Keratinocyte (primary cell): ENCODE measurements around the gene FLAD1. TPM values are rescaled to one million over a fixed set of nuclear protein-coding genes. Genes with fewer than 3 reads are reported as not detected.

Experiments used
- DNase-seq: peaks from one replicate; pipeline ENCODE4 v3.0.0-alpha.2; 2011; ENCODE audit warnings: low read depth, missing footprints, low spot score
- FAIRE-seq: peaks from 2 replicates; lab custom pipeline; 2011; peaks lifted over from hg19 to GRCh38; lab: Jason Lieb, UNC
- H2AFZ ChIP-seq: 2 replicates; pipeline ENCODE4 v1.6.0; 2012; ENCODE audit warnings: low read length, control low read depth, inconsistent platforms; ENCODE audit not compliant: control insufficient read depth
- H3K27ac ChIP-seq: 2 replicates; pipeline ENCODE4 v1.5.1; 2011; ENCODE audit warnings: low read length; ENCODE audit not compliant: control insufficient read depth, insufficient read depth
- H3K27me3 ChIP-seq: 3 replicates; pipeline ENCODE4 v1.6.0; 2011; ENCODE audit warnings: low read length; ENCODE audit not compliant: control insufficient read depth, insufficient read depth; ENCODE audit errors: extremely low read depth
- H3K36me3 ChIP-seq, 2 experiments: 2 replicates in 1 of 2; 3 replicates in 1 of 2; pipeline ENCODE4 v1.5.1; 2011; ENCODE audit warnings: low read length in 2 of 2, mild to moderate bottlenecking in 1 of 2; ENCODE audit not compliant: control insufficient read depth in 2 of 2, insufficient read depth in 2 of 2; ENCODE audit errors: extremely low read depth in 1 of 2
- H3K4me1 ChIP-seq: 3 replicates; pipeline ENCODE4 v1.5.1; 2011; ENCODE audit warnings: low read length; ENCODE audit not compliant: control insufficient read depth, insufficient read depth; ENCODE audit errors: extremely low read depth
- H3K4me2 ChIP-seq: 3 replicates; pipeline ENCODE4 v1.6.0; 2011; ENCODE audit warnings: low read depth, low read length; ENCODE audit not compliant: control insufficient read depth, insufficient read depth; ENCODE audit errors: extremely low read depth
- H3K4me3 ChIP-seq, 3 experiments: fragments of 200-600 bp in 1 of 3; sonication (generic) in 1 of 3; 2 replicates in 2 of 3; 3 replicates in 1 of 3; pipeline ENCODE4 v1.5.1; 2011 to 2016; ENCODE audit warnings: low read length in 3 of 3, mild to moderate bottlenecking in 3 of 3, control low read depth in 2 of 3, inconsistent platforms in 1 of 3, low read depth in 1 of 3, mixed read lengths in 1 of 3, mixed run types in 1 of 3, moderate library complexity in 1 of 3; ENCODE audit not compliant: control insufficient read depth in 2 of 3, insufficient read depth in 2 of 3; ENCODE audit errors: extremely low read depth in 1 of 3
- H3K79me2 ChIP-seq: 2 replicates; pipeline ENCODE4 v1.6.0; 2012; ENCODE audit warnings: low read length; ENCODE audit not compliant: control insufficient read depth, insufficient read depth
- H3K9ac ChIP-seq: 3 replicates; pipeline ENCODE4 v1.6.0; 2011; ENCODE audit warnings: low read length; ENCODE audit not compliant: control insufficient read depth, insufficient read depth; ENCODE audit errors: extremely low read depth
- H3K9me1 ChIP-seq: 3 replicates; pipeline ENCODE4 v1.6.0; 2011; ENCODE audit warnings: low read length; ENCODE audit not compliant: control insufficient read depth, insufficient read depth; ENCODE audit errors: extremely low read depth
- H3K9me3 ChIP-seq: 2 replicates; pipeline ENCODE4 v1.5.1; 2012; ENCODE audit warnings: low read depth, low read length; ENCODE audit not compliant: control insufficient read depth
- H4K20me1 ChIP-seq: 3 replicates; pipeline ENCODE4 v1.6.0; 2011; ENCODE audit warnings: low read length; ENCODE audit not compliant: control insufficient read depth, insufficient read depth; ENCODE audit errors: extremely low read depth
- CTCF ChIP-seq, 3 experiments: IDR thresholded peaks in 1 of 3; conservative IDR thresholded peaks in 1 of 3; optimal IDR thresholded peaks in 1 of 3; 2 replicates in 2 of 3; 3 replicates in 1 of 3; pipeline versions ENCODE3 to v1.5.1; 2011; ENCODE audit warnings: low read length in 3 of 3, mild to moderate bottlenecking in 3 of 3, moderate library complexity in 2 of 3, control low read depth in 1 of 3, inconsistent platforms in 1 of 3; ENCODE audit not compliant: insufficient read depth in 2 of 3; ENCODE audit errors: extremely low read depth in 1 of 3
- EZH2 ChIP-seq: IDR thresholded peaks from one replicate; pipeline ENCODE4 v1.6.1; 2012; ENCODE audit warnings: inconsistent platforms, mild to moderate bottlenecking, low read length, moderate library complexity
- dilution Hi-C: fragments of 300-500 bp; cut with MboI; formaldehyde crosslinking; loops from one replicate; pipeline ENCODE4 v1.7.0; 2020; ENCODE audit warnings: low sequenced_read_pairs; ENCODE audit not compliant: extremely low pct_ligation_motif_present
- polyA plus RNA-seq, 5 experiments: library from polyadenylated mRNA; depleted of rRNA in 3 of 5; stranded (reverse) in 3 of 5; stranded (forward) in 1 of 5; unstranded in 1 of 5; fragments of >200 nt; gene quantifications; 1 replicate in 1 of 5; 2 replicates in 3 of 5; 3 replicates in 1 of 5; pipeline versions ENCODE4 v1.2.1 to v1.2.3, GENCODE V29; 2011 to 2012; ENCODE audit warnings: missing spikeins in 2 of 5, low read depth in 1 of 5, low replicate concordance in 1 of 5

The FLAD1 gene
- polyA plus RNA-seq, 1 donor (not counting 4 experiments of a cell fraction or from before 2014, with no cell fraction given), result 51.4 TPM

- H2AFZ ChIP-seq, result no peak overlapping the region
- FAIRE-seq, result peak; percentile 52
- TF ChIP-seq EZH2, result no peak
- no peak for TF ChIP-seq CTCF (optimal IDR thresholded peaks at IDR 0.05 in 1 of 3, IDR thresholded peaks at IDR 0.05 in 1 of 3, conservative IDR thresholded peaks at IDR 0.05 in 1 of 3; ENCODE audit: extremely low read depth in 1 of 3, insufficient read depth in 2 of 3, low read length in 3 of 3)
Measured at GRCh38 chr1:154972517-154973343, 10.4 kb upstream of the FLAD1 start.

GRCh38 chr1:154973344-154974101, 9.6 kb upstream of the FLAD1 start:
- peak overlapping the region; percentile 99 for H3K27ac ChIP-seq
- no peaks in the 10 kb centered on the region for H3K9me3 ChIP-seq
- no peaks in the 10 kb centered on the region for H3K27me3 ChIP-seq
- H3K4me3 ChIP-seq, result peak overlapping the region; percentile 57 to 79 (median 75)
- H3K4me1 ChIP-seq, result peaks cover 47% of the 10 kb centered on the region
- TF ChIP-seq EZH2 (no peak), CTCF (optimal IDR thresholded peaks at IDR 0.05 in 1 of 3, IDR thresholded peaks at IDR 0.05 in 1 of 3, conservative IDR thresholded peaks at IDR 0.05 in 1 of 3; ENCODE audit: extremely low read depth in 1 of 3, insufficient read depth in 2 of 3, low read length in 3 of 3) (peak; percentile 10 to 24 (median 13))
- no peaks in the 10 kb centered on the region for H4K20me1 ChIP-seq
- peak overlapping the region; percentile 96 for H3K9ac ChIP-seq
- no peak overlapping the region for H2AFZ ChIP-seq
- peak overlapping the region; percentile 76 for H3K4me2 ChIP-seq
- H3K36me3 ChIP-seq, result peaks cover 0 to 11% of the 10 kb centered on the region in 2 experiments
- dilution Hi-C loops, result no loop called here
- no peak for FAIRE-seq
- DNase-seq, result peak; percentile 95
- H3K9me1 ChIP-seq, result no peaks in the 10 kb centered on the region
- H3K79me2 ChIP-seq, result peaks cover 57% of the 10 kb centered on the region

More at GRCh38 chr1:154972517-154973343, 10.4 kb upstream of the FLAD1 start:
- H3K27me3 ChIP-seq, result no peaks in the 10 kb centered on the region
- H3K9ac ChIP-seq, result peak overlapping the region; percentile 96
- peak overlapping the region; percentile 99 for H3K27ac ChIP-seq
- no peaks in the 10 kb centered on the region for H3K9me1 ChIP-seq
- DNase-seq, result peak; percentile 89
- H3K4me1 ChIP-seq, result peaks cover 54% of the 10 kb centered on the region
- dilution Hi-C loops, result no loop called here
- peak overlapping the region; percentile 76 for H3K4me2 ChIP-seq
- no peaks in the 10 kb centered on the region for H3K9me3 ChIP-seq
- peaks cover 57% of the 10 kb centered on the region for H3K79me2 ChIP-seq
- peak overlapping the region; percentile 57 to 79 (median 75) for H3K4me3 ChIP-seq
- no peaks in the 10 kb centered on the region for H4K20me1 ChIP-seq
- peaks cover 3 to 18% of the 10 kb centered on the region in 2 experiments for H3K36me3 ChIP-seq
